Measurements from ENCODE around the gene TEN1.

The TEN1 gene

DNA sequence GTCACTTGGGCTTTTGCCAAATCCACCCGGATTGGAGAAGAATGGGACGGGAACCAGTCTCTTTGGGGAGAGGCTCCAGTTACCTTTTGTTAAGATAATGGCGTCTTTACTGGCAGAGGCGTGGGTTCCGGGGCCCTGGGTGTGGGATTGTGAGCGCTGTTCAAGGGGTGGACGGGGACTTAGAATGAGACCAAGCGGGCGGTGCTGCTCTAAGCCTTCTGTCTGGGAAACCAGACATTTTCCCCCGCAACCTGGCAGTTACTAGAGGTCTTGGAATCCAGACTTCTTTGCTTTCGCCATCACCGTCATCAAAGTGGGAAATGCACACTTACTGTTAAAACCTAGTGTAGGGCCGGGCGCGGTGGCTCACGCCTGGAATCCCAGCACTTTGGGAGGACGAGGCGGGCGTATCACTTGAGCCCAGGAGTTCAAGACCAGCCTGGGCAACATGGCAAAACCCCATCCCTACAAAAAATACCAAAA lies 706 bp downstream of the TEN1 start:
- no peak for DNase-seq

DNA sequence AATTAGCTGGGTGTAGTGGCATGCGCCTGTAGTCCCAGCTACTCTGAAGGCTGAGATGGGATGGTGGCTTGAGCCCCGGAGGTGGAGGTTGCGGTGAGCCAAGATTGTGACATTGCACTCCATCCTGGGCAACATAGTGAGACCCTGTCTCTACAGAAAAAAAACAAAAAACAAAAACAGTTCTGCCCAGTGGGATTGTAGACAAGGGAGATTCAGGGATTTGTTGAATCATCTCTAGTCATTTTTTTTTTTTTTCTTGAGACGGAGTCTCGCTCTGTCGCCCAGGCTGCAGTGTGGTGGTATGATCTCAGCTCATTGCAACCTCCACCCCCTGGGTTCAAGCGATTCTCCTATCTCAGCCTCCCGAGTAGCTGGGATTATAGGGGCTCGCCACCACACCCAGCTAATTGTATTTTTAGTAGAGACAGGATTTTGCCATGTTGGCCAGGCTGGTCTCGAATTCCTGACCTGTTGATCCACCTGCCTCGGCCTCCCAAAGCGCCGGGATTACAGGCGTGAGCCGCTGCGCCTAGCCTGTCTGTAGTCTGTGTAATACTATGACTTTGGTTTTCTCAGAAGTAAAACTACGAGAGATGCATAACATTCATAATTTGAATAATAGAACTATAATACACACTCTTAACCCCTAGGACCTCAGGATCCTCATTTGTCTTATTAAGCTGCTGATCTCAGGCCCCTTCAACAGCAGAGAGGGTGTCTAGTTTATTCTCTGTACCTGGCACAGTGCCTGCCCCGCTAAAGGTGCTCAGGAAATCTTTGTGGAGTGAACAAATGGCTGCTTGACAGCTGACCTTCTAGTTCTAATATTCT lies 1.4 kb downstream of the TEN1 start:
- DNase-seq = no peak

DNA sequence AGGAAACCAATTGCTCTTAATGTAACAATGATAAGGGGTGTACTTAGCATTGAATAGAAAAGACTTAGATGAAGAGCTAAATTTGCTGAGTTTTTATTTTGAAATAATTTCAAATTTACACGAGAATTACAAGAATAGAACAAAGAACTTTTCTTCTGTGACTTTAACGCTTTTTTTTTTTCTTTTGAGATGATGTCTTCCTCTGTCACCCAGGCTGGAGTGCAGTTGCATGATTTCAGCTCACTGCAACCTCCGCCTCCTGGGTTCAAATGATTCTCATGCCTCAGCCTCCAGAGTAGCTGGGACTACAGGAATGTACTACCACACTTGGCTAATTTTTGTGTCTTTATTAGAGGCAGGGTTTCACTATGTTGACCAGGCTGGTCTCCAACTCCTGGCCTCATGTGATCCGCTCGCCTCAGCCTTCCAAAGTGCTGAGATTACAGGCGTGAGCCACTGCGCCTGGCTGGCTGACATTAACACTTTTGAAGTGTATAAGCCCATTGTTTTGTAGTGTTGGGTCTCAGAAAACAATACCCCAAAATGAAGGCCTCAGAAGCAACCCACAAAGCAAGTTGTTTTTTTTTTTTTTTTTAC lies 2.1 kb downstream of the TEN1 start:
- DNase-seq = no peak

DNA sequence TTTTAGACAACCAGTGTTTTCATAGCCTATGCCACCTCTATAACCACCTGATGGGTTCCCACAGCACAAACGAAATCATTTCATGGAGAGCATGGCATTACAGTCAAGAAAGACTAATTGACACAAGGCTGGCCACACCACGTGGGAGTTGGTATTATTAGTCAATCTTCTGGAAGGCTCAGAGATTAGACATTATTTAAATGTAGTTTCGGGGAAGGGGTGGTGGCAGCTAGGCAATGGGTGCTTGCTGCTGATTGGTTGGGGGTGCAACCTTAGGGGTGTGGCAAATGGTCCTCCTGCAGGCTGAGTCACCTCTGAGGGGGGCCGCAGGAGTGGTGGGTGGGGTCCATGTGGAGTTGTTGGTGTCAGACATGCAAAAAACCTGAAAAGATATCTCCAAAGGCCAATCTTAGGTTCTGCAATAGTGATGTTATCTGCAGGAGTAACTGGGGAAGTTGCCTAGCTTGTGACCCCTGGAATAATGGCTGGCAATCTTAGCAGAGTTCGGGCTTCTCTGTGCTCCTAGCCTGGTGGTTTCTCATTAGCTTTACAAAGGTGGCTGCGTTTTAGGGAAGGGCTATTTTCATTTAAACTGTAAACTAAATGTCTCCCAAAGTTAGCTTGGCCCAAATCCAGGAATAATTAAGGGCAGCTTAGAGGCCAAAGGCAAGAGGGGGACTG lies 4.6 kb downstream of the TEN1 start:
- DNase-seq = no peak

DNA sequence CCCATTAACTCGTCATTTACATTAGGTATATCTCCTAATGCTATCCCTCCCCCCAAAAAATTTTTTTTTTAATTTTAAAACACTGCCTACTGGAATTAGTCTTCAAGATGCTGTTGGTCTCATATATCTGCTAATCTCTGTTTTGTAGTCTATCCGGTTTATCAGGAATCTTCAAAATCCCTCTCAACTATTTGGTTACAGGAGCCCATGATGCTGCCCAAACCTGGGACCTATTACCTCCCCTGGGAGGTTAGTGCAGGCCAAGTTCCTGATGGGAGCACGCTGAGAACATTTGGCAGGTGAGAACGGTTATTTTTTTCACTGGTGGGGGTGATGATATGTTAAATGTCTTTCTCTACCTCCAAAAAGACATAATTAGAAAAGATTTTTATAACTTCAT lies 6.9 kb downstream of the TEN1 start:
- DNase-seq = no peak

DNA sequence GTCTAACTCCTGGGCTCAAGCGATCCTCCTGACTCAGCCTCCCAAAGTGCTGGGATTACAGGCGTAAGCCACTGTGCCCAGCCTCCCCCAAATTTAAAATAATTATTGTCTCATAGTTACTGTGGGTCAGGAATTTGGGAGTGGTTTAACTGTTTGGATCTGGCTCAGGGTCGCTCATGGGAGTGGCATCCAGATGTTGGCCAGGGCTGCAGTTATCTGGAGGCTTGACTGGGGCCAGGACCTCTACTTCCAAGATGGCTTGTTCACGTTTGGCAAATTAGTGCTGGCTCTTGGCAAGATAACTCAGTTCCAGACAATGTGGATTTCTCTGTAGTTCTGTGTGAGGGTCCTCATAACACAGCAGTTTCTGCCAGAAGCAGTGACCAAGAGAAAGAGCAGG lies 8.0 kb downstream of the TEN1 start:
- DNase-seq = no peak

DNA sequence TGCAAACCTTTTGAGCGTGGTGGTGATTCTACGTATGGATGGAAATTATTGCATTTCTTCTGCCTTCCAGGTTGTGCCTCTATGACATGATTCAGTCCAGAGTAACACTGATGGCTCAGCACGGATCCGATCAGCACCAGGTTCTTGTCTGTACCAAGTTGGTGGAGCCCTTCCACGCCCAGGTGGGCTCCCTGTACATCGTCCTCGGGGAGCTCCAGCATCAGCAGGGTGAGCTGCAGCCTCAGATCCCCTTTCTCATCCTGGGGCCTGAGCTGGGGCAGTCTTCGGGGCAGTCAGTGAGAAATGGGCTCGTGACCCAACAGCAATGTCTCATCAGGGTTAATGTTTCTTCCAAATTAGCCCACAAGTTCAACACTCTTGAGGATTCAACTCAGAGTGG lies 12.4 kb downstream of the TEN1 start:
- no peak for DNase-seq

DNA sequence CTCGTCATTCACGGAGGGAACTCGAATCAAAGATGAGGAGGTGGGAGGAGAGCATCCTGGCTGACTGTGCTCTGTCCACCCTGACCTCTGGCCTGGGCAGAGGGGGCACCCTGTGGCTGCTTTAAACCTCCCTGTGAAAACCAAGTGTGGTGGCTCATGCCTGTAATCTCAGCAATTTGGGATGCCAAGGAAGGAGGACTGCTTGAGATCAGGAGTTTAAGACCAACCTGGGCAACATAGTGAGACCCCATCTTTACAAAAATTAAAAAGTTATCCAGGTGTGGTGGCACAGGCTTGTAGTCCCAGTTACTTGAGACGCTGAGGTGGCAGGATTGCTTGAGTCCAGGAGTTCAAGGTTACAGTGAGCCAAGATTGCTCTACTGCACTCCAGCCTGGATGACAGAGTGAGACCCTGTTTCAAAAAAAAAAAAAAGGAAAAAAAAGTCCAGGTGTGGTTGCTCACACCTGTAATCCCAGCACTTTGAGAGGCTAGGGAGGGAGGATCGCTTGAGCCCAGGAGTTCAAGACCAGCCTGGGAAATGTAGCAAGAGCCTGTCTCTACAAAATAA lies 15.8 kb downstream of the TEN1 start:
- no peak for DNase-seq

DNA sequence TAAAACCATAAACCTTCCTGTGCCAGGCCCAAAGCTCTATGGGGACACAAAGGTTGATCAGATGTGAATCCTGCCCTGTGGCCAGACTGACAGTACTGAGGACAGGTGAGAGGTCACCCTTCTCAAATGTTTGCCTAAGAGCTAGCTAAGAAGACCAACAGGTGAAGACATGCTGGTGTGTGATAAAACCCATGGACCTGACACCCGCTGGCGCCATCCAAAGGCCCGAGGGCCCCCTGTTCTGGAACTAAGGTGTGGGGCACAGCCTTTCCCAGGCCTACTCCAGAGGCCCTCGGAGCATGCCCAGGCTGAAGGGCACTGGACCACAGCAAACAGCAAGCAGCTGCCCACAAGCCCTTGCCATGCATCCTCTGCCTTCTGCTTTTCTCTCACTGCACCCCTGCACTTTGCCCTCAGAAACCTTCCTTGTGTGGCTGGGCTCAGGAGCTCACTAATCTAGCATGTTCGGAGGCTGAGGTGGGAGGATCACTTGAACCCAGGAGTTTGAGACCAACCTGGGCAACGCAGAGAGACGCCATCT lies 16.4 kb downstream of the TEN1 start:
- no peak for DNase-seq

DNA sequence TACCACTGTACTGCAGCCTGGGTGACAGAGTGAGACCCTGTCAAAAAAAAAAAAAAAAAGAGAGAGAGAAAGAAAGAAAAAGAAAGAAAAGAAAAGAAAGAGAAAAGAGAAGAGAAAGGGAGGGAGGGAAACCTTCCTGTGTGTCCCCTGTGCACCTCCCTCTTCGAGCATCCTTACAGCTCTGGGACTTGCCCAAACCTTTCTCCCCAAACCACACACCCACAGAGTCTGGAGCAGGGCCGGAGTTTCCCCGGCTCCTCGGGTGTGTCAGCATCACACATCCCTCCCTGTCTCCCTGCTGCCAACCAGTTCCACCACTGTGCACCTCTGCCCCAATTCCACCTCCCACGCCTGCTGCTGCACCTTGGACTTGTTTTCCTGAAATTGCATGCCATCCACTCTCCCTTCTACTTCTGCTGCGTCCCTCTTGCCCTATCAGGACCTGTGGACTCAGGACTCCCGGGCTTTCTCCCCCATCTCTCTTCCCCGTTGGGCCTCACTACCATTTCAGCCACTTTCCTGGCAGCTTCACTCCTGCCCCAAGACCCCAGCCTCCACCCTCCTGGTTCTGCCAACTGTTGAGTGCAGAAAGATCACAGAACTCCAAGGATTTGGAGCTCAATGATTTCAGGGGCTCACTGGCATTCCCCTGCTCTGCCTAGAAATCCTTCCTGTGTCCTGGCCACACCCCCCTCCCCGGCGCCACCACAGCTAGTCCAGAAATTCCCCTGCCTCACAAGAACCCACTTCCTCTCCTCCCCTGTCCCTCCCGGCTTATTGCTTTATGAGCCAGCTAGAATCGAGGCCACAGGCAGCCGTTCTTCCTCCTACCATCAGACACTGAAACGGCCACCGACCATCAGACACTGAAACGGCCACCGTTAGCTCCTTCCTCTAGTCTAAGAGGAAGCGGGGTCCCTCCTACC lies 17.9 kb downstream of the TEN1 start:
- DNase-seq = no peak

DNA sequence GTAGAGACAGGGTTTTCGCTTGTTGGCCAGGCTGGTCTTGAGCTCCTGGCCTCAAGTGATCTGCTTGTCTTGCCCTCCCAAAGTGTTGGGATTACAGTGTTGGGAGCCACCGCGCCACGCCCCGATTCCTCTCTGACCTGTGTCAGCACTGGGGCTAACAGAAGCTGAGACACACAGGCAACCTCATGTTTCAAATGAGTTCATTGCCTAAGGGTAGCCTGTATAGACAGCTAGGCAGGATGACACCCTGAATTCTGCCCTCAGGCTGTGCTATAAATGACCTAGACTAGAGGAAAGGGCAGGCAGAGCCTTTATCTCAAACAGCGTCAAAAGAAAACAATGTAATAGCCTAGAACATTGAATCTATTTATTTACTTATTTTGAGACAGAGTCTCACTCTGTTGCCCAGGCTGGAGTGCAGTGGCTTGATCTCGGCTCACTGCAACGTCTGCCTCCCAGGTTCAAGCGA lies 19.3 kb downstream of the TEN1 start:
- DNase-seq = no peak

DNA sequence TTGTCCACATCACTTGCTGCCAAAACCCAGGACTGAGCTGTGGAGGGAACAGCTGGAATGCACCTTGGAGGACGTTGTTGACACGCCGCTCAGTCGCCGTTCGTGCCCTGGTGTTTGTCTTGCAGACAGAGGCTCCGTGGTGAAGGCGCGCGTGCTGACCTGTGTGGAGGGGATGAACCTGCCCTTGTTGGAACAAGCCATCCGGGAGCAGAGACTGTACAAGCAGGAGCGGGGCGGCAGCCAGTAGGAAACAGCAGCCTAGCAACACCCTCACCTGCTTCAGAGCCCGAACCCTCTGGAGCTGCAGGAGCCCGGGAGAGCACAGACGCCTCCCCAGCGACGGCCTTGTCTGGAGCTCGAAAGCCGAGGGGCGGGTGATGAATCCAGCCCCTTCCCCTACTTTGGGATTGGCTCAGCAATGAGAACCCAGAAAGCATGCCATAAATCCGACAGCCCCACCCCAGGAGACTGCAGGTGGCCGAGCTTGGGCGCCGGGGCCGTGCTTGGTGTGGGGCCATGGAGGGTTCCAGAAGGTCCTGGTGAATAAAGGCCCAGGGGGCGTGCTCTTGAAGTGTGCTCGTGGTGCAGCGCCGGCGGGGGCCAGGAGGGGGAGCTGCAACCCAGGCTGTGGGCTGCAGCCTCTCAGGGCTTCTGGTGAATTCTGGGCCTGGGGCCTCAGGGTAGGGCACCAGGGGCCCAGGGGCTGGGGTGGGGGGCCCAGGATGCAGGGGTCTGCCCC lies 21.1 kb downstream of the TEN1 start:
- peak; percentile 46 for DNase-seq

DNA sequence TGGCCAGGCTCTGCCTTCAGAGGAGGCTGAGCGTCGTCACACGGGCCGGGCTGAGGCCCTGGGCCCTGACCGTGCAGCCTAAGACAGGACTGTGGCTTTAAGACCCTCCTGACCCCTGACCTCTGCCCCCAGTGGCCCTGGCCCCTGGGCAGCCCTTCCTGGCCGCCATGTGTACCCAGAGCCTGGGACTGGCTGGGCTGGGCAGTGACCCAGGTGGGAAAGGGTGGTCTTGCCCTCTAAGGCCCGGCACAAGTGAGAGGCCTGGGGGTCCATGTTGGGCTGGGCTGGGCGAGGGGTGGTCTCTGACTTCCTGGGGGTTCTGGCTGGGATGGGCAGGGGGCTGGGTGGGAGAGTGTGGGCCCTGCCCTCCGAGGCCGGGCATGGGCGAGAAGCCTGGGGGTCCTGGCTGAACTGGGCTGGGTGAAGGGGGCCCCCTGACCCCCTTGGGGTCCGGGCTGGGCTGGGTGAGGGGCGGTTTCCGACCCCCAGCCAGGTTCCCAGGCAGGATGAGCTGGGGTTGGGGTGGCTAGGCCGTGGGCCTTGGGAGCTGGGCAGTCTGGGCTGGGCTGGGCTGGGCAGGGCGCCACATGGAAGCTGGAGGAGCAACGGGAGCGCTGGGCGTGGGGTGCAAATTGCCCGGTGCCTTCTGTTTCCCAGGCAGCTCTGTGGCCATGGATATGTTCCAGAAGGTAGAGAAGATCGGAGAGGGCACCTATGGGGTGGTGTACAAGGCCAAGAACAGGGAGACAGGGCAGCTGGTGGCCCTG lies 21.9 kb downstream of the TEN1 start, which contains the start of gene CDK3:
TSS of gene CDK3 (plus strand) at position 101 of the 767 bp plus-strand sequence. CDS start at position 672, 571 bp downstream.
- no peak for DNase-seq

DNA sequence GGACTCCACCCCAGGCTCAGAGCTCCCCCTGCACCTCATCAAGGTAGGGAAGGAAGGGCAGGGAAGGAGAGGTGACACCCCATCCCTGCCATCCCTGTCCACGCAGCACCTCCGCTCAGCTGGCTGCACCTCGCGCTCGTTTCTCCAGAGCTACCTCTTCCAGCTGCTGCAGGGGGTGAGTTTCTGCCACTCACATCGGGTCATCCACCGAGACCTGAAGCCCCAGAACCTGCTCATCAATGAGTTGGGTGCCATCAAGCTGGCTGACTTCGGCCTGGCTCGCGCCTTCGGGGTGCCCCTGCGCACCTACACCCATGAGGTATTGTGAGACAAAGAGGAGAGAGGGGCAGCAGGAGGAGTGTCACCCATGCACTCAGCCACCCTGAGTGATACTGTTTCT lies 23.1 kb downstream of the TEN1 start:
- DNase-seq = no peak

DNA sequence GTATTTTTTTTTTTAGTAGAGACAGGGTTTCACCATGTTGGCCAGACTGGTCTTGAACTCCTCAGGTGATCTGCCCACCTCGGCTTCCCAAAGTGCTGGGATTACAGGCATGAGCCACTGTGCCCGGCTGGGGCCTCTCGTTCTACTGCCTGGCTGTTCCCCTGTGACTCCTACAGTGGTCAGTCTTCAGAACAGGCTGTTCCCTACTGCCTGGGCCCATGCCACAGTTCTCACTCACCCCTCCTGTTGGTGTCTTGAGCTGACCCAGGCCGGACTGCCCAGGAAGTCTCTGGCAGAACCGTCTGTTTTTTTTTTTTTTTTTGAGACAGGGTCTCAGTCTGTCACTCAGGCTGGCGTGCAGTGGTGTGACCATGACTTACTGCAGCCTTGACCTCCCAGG lies 24.9 kb downstream of the TEN1 start:
- no peak for DNase-seq

DNA sequence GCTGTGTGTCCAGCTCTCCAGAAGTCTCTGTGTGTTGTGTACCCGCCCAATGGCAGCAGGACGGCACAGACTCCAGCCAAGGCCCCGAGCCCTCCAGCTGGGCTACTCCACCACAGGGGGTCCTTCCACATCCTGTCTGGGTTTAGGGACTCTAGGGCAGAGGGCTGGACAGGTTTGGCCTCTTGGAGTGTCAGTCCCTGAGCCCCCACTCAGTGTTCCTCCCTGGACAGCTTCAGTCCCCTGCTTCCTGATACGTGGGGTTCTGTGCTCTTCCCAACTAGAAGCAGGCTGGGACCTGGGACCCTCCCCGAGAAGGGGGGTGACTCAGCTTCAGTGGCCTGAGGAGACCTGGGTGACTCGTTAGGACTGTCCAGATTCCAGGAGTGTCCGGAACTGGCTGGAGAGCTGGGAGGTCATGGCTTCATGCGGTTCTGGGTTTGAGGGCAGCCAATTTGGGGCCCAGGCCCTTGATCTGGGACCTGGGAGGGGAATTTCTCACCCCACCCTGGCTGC lies 25.8 kb downstream of the TEN1 start:
- no peak for DNase-seq

DNA sequence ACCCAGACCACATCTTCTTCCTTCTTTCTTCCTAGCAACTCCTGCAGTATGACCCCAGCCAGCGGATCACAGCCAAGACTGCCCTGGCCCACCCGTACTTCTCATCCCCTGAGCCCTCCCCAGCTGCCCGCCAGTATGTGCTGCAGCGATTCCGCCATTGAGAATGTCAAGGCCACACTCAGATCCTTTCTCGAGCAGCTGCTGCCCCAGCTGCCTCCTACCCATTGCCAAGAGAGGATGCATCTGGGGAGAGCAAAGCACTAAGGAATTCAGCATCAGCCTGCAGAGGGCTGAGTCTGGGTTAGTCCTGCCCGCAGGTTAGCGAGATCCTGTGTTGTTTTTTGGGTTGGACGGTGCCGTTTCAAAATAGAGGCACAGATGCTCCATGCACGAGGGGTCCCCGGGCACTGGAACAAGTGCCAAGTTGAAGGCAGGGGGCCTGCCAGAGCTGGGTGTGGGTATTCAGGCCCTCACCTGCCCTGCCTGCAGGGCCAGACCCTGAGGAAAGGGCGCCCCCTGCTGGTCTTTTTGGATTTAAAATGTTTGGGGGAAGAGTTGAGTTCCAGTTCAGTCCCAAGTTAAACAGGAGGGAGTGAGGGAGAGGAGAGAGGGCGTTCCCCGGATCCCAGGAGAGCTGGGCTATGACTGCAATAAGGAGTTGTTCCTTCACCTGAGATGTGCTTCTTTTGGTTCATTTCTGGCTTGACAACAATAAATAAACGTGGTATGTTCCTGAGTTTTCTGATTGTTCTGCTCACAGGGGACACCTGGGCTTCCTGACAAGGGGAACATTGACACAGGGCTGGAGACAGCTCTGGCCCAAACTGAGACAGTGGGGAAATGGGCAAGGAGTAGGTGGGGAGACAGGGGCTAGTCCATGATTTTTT lies 26.5 kb downstream of the TEN1 start:
- DNase-seq = peak; percentile 83

DNA sequence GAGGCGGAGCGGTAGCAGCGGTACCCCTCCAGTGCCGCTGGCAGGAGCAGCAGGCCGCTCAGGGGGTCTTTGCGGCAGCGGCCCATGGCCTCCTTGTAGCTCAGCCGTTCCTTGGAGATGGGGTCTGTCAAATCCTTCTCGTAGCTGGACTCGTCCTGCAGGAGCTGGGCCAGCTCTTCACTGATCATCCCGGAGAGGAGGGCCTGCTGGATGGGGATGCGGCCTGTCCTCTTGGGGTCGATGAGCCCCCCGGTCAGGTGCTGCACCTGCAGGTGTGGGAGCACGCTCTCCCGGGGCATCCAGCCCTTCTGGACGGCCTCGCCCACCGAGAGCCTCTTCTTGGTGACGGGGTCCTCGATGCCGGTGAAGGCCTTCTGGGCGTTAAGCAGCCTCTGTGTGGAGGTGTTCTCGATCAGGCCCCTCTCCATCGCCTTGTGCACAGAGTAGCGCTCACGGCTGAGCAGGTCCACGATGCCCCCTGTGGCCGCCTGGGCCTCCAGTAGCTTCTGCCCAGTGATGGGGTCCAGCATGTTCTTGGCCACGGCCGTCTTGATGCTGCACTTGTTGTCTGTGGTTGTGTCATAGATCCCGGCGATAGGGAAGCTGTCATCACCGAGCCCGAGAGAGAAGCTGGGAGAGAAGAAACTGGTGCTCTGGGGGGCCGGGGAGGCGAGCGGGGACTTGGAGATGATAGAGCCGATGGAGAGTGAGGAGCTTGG lies 28.2 kb downstream of the TEN1 start:
- DNase-seq = no peak

DNA sequence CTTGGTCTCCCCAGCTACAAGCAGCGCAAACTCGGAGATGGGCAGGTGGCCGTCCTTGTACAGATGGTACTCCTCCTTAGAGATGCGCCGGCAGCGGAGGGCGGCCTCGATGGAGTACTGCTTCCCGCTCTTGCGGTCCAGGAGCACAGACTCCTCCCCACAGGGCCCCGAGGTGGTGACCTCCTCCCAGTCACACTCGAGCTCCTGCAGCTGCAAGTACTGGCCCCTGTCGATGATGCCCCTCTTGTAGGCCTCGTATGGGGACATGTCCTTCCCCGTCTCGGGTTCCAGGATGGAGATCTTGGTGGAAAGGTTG lies 28.8 kb downstream of the TEN1 start:
- DNase-seq = no peak

Measured in NCI-H345 (cell line).